Amniotic epithelial cell (primary cell): ENCODE measurements around the gene MYOF.
"Not testable (repeated sequence)": the region's sequence is repeated elsewhere in the genome, so short reads cannot be mapped to it uniquely, and the experiment has no call there.

Experiments
- DNase-seq: peaks from one replicate; pipeline ENCODE4 v3.0.0-alpha.2; 2010; ENCODE audit warnings: low read depth

The MYOF gene

DNA sequence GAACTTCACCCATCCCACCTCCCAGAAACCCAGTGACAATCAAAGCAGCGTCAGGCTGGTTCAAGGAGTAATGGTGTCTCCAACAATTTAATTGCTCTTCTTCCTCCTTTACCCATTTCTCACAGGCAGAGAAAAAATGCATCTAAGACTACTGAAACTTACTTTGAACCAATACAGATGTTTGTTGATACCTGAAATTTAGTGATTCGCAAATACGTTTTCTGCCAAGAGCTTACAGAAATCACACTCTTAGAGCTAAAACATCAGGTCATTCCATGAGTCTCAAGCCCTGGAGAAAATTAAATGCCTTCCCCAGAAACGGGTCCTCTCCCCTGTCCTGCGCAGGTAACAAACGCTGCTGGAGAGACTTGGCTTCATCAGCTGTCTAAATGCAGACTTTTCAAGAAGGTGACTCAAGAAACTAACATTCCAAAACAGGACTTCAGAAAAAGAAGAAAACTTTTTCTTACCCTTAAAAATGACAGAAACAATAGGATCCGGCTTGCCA, 443 bp downstream of the MYOF start:
- no peak for DNase-seq

DNA sequence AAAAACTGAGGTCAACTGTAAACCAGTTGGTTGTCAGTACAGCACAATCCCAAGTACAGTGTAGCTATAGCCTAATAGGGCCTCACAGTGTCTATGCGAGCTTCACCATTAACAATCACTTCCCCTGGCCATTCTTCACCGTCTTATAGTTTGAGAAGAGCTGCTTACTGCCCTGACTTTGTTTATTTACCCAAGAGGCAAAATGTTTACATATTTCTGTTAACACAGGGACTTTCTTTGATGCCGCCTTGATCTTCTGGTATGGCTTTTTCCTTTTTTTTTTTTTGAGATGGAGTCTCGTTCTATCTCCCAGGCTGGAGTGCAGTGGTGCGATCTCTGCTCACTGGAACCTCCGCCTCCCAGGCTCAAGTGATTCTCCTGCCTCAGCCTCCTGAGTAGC, 3.3 kb downstream of the MYOF start:
- no peak for DNase-seq

DNA sequence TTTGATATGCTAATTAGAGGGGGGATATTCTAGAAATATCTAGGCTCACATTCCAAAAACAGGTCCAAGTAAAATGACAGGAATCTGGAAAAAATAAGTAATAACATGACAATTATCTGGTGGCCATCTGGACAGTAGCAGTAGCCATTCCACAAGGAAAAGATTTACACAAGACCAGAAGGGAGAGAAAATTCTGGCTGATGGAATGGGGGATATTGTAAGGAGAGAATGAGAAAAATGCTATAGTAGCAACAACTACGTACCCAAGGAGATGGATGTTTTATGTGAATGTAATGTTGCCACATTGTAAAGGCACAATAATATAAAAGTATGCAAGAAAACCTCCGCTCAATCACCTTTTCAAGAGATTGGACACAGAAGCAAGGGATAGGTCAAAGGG, 5.4 kb downstream of the MYOF start:
- DNase-seq = no peak

DNA sequence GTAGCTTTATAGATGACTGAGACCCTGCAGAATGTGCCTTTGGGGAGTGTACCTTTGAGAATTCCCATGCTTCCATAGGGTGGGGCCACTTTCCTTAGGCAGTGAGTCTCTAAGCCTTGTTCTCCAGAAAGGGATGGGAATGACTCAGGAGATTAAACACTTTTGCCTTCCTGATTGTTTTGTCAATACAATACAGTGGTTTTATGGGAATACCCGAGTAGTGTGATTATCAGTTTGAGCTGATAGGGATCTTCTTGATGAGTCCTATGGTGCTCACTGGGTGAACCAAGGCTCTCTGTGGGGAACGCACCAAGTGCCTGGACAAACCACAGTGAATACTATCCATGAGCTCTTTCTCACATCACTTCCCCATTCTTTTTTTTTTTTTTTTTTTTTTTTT, 6.3 kb downstream of the MYOF start:
- DNase-seq = peak; percentile 29

DNA sequence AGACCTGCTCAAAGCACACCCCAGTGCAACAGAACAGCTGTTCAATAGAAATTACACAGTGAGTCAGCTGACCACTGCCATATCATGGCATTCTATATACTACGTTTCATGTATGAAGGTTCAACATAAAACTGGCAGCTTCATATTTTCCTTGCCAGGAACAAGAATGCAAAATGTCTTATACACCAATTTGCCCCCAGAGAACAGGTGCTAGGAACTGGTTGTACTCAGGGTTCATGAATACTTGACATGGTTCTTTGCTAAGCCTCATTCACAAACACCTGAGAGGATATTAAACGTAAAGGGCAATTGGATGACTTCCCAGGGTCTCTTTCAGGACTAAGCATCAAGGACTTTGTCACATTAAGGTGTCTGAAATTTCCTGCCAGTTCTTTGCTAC, 6.9 kb downstream of the MYOF start:
- DNase-seq = no peak

DNA sequence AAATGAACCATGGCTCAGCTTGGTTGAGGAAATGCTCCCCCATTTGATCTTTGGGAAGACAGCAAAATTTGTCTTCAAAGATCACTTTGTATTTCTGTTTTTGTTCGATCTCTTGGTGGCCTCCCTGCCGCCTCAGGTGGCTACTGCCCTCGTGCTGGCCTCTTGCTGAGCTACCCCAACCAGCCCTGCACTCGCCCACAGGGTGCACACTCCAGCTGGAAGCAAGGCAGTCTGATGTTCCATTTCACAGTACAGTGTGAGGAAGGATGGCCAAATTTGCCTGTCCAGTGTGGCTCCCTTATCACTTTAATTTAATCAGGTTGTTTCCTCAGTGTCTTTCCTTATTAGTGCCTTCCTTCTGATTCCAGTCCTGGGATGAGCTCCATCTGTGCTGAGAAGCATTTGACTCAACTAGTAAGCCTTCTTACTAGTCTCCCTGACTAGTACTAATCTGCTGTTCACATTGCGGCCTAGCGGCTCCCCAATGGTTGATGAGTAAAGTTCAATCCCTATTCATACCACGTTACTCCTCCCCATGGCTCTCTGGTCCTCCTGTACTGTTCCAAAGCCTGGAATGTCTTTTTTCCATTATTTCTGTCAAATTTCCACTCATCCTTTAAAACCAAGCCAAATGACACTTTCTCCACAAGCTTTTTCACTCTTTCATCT, 8.2 kb downstream of the MYOF start:
- no peak for DNase-seq

DNA sequence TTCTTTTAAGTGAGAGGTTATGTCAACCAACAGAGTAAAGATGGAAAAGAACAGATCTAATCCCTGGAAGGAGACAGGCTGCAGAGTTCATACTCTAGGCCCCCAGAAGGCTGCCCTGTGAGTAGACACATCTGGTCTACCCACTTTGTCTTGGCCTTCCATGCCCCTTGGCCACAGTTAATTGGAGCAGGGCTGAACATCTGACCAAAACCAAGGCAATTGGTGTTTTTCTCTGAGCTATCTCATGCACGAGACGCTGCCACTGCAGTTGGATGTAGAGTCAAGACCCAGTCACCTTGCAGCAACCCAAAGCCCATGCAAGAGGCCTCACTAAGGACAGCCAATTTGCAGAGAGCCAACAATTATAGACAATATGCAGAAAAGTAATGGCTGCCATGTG, 9.0 kb downstream of the MYOF start:
- DNase-seq = no peak

DNA sequence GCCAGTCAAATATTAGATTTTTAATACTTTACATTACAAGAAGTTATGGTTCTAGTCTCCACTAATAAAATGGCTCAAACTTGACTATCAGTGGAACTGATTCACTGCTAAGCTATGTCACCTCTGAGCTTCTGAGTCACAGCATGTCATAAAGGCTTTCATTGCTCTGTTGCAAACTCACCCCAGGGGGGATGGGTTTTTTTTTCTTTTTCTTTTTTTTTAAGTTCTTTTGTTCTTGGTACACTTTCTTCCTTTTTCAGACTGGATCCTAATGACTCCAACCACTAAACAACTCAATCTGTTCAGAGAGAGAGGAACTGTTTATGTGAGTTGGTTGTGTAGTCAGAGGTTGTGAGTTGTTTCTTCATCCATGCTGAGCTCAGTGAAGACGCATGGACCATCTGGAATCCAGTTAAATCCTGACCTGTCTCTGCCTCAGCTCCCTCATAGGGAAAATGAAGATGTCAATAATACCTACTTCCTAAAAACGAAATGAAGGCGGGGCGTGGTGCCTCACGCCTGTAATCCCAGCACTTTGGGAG, 11.0 kb downstream of the MYOF start:
- peak; percentile 89 for DNase-seq

DNA sequence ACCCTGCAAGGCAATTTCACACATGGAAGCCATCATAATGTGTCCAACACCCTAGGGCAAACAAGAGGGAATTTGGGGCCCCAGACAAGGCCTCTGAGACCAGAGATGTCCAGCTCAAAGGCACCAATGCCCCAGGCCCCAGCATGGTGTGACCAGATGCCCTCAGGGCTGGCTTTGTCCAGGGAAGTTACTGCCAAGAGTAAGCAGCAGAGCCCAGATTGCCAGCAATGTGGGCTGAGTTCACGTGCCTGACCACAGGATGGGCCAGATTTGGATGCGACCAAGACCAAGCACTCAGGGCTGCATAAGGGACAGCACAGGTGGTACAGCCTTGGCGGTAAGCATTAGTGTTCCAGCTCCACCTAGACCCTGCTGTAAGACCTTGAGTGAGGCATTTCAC, 12.7 kb downstream of the MYOF start:
- no peak for DNase-seq

DNA sequence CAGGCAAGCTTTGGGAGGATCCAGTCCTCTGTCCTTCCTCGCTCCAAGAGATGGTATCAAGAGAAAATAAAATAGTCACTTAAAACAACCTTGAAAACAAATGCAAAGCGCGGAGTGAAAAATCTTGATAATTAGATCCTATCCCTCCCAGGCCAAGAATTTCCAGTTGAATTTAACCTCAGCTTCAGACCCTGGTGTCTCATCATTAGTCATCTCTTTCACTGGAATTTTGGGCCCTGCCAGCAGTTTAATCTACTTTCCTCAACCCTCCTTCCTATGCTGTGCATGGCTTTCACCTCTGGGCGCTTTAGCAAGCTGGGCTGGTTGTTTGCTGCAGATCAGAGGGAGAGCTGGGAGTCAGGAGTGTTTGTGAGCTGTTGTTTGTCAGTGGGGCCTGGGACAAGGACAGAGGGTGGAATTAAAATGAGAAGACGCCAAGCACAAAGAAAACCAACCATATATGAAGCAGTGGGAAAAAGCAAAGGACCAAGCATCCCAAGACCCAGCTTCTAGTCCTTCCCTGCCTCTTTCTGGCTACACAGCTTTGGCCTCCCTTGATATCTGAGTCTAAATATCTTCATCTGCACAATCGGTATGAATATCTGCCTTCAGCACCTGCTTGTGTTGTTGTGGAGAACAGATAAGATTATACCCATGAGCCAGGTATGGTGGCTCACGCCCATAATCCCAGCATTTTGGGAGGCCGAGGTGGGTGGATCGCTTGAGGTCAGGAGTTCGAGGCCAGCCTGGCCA, 13.5 kb downstream of the MYOF start:
- DNase-seq = peak; percentile 91

DNA sequence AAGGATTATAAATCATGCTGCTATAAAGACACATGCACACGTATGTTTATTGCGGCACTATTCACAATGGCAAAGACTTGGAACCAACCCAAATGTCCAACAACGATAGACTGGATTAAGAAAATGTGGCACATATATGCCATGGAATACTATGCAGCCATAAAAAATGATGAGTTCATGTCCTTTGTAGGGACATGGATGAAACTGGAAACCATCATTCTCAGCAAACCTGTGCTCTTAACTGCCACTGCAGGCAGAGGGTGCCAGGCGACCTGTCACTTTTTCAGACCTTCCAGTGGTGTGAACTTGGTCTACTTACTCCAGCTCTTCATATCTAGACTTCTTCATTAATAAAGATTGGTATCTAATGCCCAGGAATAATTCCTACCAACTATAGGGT, 14.5 kb downstream of the MYOF start:
- DNase-seq = not testable (repeated sequence)

DNA sequence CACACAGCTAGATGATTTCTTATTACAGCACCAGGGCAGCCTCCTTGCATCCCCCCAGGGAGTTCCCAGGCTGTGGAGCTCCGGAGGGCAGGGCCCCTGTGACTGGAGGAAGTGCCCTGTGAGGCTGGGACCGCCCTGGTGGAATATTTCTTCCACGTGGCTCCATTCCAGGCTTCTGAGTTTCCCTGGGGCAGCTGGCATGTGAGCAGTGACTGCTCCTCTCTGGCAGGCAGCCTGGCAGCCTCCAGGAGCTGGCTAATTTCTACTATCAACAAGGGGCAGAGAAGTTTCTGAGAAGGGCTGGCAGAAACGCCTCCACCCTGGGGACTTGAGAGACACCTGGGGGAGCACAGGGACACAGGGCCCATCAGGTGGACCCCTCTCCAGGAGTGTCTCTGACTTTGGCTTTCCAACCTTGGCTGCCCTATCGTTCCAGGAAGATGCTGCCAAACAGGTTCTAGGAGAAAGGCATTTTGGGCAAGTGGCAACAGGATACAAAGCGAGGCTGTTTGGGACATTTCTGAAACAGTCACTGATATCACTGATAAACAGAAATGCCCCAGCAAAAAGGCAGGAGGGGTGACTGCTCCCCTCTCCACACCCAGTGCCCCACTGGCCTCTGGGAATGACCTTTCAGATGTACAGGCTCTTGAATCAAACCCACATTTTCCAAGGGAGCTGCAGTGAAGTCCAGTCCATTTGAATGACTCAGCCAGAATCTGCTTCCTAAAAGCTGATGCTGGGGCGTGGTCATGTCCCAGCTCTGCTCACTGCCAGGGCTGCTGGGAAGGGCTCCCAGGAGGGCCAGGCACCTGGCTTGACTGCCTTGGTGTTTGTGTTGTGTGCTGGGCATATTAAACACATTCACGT, 16.1 kb downstream of the MYOF start:
- peak; percentile 93 for DNase-seq

DNA sequence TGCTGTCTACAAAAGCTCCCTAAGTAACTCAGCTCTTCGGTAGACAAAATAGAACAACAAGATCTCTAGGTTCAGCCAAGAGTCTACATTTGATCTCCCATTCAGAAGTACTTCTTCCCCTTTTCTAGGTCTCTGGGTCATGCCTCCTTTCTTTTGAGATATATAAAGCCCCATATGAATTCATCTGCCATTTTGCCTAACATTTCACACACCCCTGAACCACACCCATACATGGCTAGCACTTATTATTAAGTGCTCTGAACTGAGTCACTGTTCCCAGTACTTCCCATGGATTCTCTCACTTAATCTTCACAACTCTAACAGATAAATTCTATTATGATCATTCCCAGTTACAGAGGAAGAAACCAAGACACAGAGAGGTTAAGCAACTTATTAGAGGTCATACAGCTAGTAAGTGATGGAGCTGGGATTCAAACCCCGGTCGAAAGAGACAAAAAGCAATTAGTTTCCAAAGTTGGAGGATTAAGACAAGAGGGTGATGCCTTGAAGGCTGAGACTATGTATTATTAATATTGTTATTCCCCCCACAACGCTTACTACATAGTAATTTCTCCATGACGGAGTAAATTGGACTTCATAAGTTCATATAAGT, 17.3 kb downstream of the MYOF start:
- DNase-seq = peak; percentile 62

DNA sequence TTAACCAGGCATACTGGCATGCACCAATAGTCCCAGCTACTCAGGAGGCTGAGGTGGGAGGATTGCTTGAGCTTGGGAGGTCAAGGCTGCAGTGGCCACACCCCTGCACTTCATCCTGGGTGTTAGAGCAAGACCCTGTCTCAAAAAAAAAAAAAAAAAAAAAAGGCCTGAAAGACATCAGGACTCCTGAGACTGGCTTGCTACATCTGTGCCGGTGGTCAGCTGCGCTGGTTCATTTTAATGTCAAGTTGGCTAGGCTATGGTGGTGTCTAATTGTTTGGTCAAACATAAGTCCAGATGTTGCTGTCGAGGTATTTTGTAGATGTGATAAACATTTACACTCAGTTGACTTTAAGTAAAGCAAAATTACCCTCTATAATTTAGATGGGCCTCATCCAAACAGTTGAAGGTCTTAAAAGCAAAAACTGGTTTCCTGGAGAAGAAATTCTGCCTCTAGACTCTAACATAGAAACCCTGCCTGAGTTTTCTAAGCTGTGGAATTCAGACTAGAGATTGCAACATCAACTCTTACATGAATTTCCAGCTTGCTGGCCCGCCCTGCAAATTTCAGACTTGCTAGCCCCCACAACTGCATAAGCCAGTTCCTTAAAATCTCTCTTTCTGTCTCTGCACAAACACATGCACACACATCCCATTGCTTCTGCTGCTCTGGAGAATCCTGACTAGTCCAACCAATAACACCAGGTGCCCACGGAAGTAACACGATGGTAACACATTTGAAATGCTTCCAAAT, 18.2 kb downstream of the MYOF start:
- DNase-seq = peak; percentile 81

DNA sequence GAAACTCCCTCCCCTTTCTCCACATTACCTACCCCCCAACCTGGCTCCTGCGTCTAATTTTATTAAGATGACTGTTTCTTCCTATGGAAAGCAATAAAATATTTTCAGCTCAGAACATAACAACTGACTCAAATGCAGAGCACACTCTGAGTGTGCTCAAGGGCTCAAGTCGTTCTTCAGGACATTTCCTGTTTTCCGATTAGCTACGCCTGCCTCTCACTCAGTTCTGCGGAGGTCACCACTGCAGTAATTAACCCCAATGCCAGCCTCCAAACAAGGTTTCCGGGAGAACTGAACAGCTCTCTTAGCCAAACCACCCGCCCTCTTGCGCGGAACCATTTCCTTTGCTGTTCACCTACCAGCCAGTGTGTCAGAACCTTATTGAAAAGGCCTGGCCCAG, 19.3 kb downstream of the MYOF start:
- DNase-seq = peak; percentile 79

DNA sequence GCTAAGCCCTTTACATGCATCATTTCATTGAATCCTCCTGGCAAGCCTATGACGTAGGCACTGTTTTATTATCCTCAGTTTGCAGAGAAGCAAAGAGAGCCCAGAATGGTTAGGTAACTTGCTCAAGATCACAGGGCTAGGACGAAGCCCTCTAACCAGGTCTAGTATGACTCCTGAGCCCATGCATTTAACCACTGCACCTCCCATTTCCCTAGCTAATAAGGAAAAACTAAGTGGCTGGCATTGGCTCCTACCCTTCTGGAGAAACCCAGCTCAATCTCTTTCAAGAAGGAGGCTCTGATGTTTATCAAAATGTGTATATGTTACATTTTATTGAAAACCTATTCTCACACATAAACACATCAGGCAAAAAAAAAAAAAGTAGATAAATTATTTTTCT, 19.8 kb downstream of the MYOF start:
- peak; percentile 37 for DNase-seq

DNA sequence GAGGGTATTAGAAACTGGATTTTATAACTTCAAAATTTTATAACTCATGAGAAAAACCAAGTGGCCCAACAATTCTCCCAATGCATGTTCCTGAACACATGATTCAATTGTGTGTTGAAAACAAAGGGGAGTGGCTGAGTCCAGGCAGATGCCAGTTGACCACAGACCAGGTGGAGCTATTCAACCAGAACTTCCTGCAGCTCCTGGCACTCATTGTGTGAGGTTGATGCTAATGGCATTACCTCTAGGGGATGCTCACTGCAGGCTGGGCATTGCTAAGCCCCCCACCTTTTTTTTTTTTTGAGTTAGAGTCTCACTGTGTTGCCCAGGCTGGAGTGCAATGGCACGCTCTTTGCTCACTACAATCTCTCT, 20.3 kb downstream of the MYOF start:
- DNase-seq = peak; percentile 82

DNA sequence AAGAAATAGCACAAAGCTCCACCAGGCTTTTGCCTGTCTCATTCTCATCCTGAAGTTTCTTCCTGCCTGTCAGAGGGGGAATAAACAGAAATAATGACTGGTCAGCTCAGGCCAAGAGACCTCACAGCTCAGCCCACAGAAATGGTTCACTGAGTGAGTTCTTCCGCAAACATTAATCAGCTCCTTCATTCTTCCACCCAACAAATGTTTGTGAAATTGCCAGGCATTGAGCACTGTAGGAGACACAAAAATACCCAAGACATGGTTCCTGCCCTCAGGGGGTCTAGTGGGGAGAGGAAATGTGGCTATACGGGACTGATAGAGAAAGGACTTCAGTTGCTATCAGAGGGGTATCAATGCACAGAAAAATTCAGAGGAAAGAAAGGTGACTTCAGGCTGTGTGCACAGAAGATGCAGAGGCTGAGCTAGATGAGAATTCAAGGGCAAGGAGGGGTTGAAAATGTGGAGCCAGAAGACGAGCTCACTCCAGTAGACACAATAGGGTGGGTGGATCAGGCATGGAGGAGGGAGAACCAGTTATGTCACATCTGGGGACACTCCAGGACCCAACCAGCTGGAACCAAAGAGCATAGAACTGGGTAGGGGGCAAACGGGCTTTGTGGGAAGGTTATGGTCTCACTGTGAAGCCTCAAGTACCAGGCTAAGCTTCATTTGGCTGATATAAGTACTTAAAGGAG, 20.9 kb downstream of the MYOF start:
- DNase-seq = peak; percentile 96

DNA sequence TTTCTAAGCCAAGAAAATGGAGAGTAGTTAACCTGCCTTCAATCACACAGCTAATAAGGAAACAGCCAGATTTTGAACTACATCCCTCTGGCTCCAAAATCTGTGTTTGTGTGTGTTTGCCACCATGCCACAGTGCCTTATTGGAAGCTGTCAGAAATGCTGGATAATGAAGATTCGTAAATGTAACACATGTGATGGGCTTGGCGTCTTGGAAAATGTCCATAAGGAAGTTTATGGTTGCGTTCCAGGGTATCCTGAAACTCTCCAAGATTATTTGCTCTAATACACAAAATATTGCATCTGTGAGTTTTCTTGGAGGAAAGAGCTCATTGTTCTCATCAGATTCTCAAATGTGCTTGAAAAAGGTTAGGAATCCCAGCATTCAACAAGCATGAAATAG, 22.7 kb downstream of the MYOF start:
- DNase-seq = no peak

DNA sequence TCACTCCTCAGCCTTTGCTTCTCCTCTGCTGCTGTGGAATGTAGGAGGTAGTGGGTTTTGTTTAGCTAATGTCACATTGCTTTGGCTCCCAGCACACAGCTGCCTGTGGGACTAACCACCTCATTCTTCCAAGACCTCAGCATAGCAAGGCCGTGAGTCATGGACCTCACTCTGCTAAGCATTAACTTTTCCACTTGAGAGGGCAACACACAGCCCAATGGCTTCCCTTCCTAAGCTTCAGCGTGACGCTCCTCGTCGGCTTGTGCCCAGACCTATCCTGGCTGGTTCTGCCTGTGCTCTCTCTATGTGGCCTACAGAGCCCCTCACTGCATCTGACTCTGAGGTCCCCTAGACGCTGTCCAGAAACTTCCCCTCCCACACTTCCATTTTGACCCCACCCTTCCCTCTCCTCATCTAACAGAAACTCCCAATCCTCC, 23.3 kb downstream of the MYOF start:
- peak; percentile 100 for DNase-seq

DNA sequence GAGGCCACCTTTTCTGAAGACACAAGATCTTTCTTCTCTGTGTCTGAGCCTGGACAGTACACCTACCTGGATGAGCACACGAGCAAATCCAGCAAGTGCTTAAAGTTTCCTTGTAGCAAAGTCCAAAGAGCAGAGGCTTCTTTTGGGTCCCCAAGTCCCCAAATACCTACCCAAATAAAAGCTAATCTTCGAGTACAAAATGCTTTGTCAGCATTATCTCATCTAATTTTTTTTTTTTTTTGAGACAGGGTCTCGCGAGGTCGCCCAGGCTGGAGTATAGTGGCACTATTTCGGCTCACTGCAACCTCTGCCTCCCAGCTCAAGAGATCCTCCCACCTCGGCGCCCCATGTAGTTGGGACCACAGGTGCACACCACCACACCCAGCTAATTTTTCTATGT, 24.6 kb downstream of the MYOF start:
- DNase-seq = no peak
